D721Med (cell line): Measurements from ENCODE around the gene SMAD6.

Experiments
- DNase-seq: peaks from one replicate; pipeline ENCODE4 v3.0.0; 2011; ENCODE audit warnings: low spot score; ENCODE audit not compliant: insufficient read length
- FAIRE-seq: peaks from 2 replicates; lab custom pipeline; 2011; peaks lifted over from hg19 to GRCh38; lab: Jason Lieb, UNC
- CTCF ChIP-seq: IDR thresholded peaks from 2 replicates; pipeline ENCODE4 v1.5.1; 2012; ENCODE audit warnings: mild to moderate bottlenecking, control low read depth; ENCODE audit not compliant: insufficient read depth; ENCODE audit errors: missing control alignments

SMAD6 gene

GRCh38 chr15:66801266-66801665, 99.2 kb downstream of the SMAD6 start:
- no peak for FAIRE-seq
- TF ChIP-seq CTCF: no peak
- no peak for DNase-seq

- DNase-seq (no peak), FAIRE-seq (no peak)
- TF ChIP-seq CTCF: no peak
These were observed 100.3 kb downstream of the SMAD6 start for GRCh38 chr15:66802025-66803001.

GRCh38 chr15:66803182-66803729, 101.2 kb downstream of the SMAD6 start:
- FAIRE-seq (no peak), DNase-seq (no peak)
- no peak for TF ChIP-seq CTCF

- DNase-seq (no peak), FAIRE-seq (no peak)
- TF ChIP-seq CTCF: no peak
These were observed 101.7 kb downstream of the SMAD6 start for GRCh38 chr15:66803749-66804148.

- DNase-seq: no peak
- FAIRE-seq: no peak
- no peak for TF ChIP-seq CTCF
These were observed 103.3 kb downstream of the SMAD6 start for GRCh38 chr15:66805202-66805885.

GRCh38 chr15:66808181-66808824, 106.3 kb downstream of the SMAD6 start:
- TF ChIP-seq CTCF: no peak
- DNase-seq (no peak), FAIRE-seq (no peak)
